Heart left ventricle (tissue), 16 donors: ENCODE data around the gene PCNA. TPM values are rescaled to one million over a fixed set of nuclear protein-coding genes. Genes with fewer than 3 reads are reported as not detected.
"Not testable (repeated sequence)": the region's sequence is repeated elsewhere in the genome, so short reads cannot be mapped to it uniquely, and the experiment has no call there.

Source experiments
- ATAC-seq, 4 donors: fragments of 200-7000 bp; cut with Tn5 transposase; one replicate each; pipeline ENCODE4 v1.9.1; 2020 to 2022; ENCODE audit warnings: moderate library complexity in 4 of 4, mild to moderate bottlenecking in 3 of 4, moderate number of reproducible peaks in 1 of 4
- DNase-seq, 5 donors: peaks; one replicate each; pipeline ENCODE4 v3.0.0-alpha.2; 2020
- H3K27ac ChIP-seq, 12 donors: fragments of 200-600 bp; sonication (generic) in 4 of 12; one replicate each; pipeline versions ENCODE4 v1.5.0 to v1.8.0; 2016 to 2022; ENCODE audit warnings: mild to moderate bottlenecking in 2 of 12
- H3K27me3 ChIP-seq, 9 donors: fragments of 200-600 bp; sonication (generic) in 2 of 9; one replicate each; pipeline versions ENCODE4 v1.5.1 to v1.8.0; 2016 to 2022; ENCODE audit warnings: mild to moderate bottlenecking in 3 of 9
- H3K36me3 ChIP-seq, 9 donors: fragments of 200-600 bp; sonication (generic) in 2 of 9; one replicate each; pipeline versions ENCODE4 v1.5.0 to v1.8.0; 2018 to 2022; ENCODE audit warnings: mild to moderate bottlenecking in 2 of 9
- H3K4me1 ChIP-seq, 12 donors: fragments of 200-600 bp; sonication (generic) in 4 of 12; one replicate each; pipeline versions ENCODE4 v1.5.0 to v1.8.0; 2016 to 2022; ENCODE audit warnings: mild to moderate bottlenecking in 3 of 12
- H3K4me3 ChIP-seq, 12 donors: fragments of 200-600 bp; sonication (generic) in 4 of 12; one replicate each; pipeline versions ENCODE4 v1.5.0 to v1.8.0; 2017 to 2022; ENCODE audit warnings: mild to moderate bottlenecking in 9 of 12, moderate library complexity in 4 of 12
- H3K9me3 ChIP-seq, 12 donors: fragments of 200-600 bp; sonication (generic) in 4 of 12; one replicate each; pipeline versions ENCODE4 v1.5.0 to v1.8.0; 2016 to 2022; ENCODE audit warnings: mild to moderate bottlenecking in 1 of 12
- CTCF ChIP-seq, 12 donors: fragments of 200-600 bp; sonication (generic) in 4 of 12; IDR thresholded peaks; one replicate each; pipeline versions ENCODE4 v1.5.0 to v1.8.0; 2018 to 2022; ENCODE audit warnings: antibody characterized with exemption in 12 of 12, mild to moderate bottlenecking in 5 of 12
- POLR2A ChIP-seq, 2 donors: fragments of 450-650 bp; IDR thresholded peaks; one replicate each; pipeline ENCODE4 v1.6.1; 2017; ENCODE audit warnings: antibody characterized with exemption in 2 of 2, mild to moderate bottlenecking in 2 of 2, moderate library complexity in 2 of 2
- WGBS, 4 donors: extraction: QIAGEN DNeasy Blood & Tissue Kit in 2 of 4; methylation state at CpG; one replicate each; pipeline versions ENCODE4 v1.1.5 to v1.1.7; 2013 to 2018; 5-methylcytosine and 5-hydroxymethylcytosine counted together
- intact Hi-C, 10 donors: fragments of 100-400 bp; cut with DNase I; formaldehyde crosslinking; loops; one replicate each; pipeline versions ENCODE4 v1.11.1 to v1.14.2; 2022
- polyA plus RNA-seq, 2 donors: library from polyadenylated mRNA; stranded (reverse); fragments of 200-250 nt; gene quantifications; one replicate each; pipeline ENCODE4 v1.2.3, GENCODE V29; 2013
- total RNA-seq, 9 donors: library from RNA; depleted of rRNA in 2 of 9; stranded (reverse); fragments of >200 nt in 2 of 9; fragmentation: NEBNext Ultra II Directional in 3 of 9; extraction: Animal tissue kit (Norgen Biotek cat#: 25700) in 3 of 9; gene quantifications; one replicate each; pipeline versions ENCODE4 v1.1.0 to v1.2.4, GENCODE V29; 2016 to 2023
- donor health status: ischemic (EF 13 %, LVEDD 7.1; RV severe dilation, severe dysfunction).
- donor health status: healthy with polysubstance abuse.
- donor health status: DM: no; HTN: yes; CAD: no.
- donor health status: DM: no; HTN: no; CAD: no.
- donor health status: ischemic (EF 25% LVEDD 6.9; RV normal size, moderate dysfunction).
- donor health status: ischemic (EF 25% LVEDD 5.7; RV mildly dilated, moderate dysfunction).
- donor health status: healthy.
- donor health status: DM: yes; HTN: yes; CAD: no.
- donor health status: ischemic (EF 35%, LVEDD 5.7; RV mildly dilated, moderate dysfunction).
- donor health status: nonischemic (EF 11% LVEDD 7.7; RV severe dilation, severe dysfunction).
- donor health status: DM: yes; HTN: yes; CAD: no.
- donor health status: PGD.
- donor health status: ischemic (EF 29% LVEDD 5.4; RV normal size, mild dysfunction).
- donor health status: nonischemic (EF 23%, LVEDD 6.1; RV moderate dilation, normal function).

The PCNA gene
- total and polyA plus RNA-seq, 11 donors, result 18.7 to 52.7 (median 22.9) TPM

GRCh38 chr20:5073660-5074231 lies 46.0 kb downstream of the PCNA start:
- Histone ChIP-seq H3K27ac (peak overlapping the region in 6 of 12 donors; percentile 10 to 72 (median 36)), H3K36me3 (no peaks in the 10 kb centered on the region), H3K4me1 (peaks cover 0 to 41% (median 11%) of the 10 kb centered on the region in 12 donors), H3K27me3 (no peaks in the 10 kb centered on the region), H3K9me3 (no peaks in the 10 kb centered on the region), H3K4me3 (no peak overlapping the region)
- TF ChIP-seq POLR2A (IDR thresholded peaks at IDR 0.05) (no peak), CTCF (IDR thresholded peaks at IDR 0.05) (no peak)
- intact Hi-C loops, result no loop called here
- WGBS, 4 donors, result 66 to 77% (median 74%) methylated on average over 4 of the region's 4 CpGs
- ATAC-seq (no peak), DNase-seq (no peak)

GRCh38 chr20:5072756-5073659 lies 46.8 kb downstream of the PCNA start:
- Histone ChIP-seq H3K4me1 (peaks cover 0 to 35% (median 11%) of the 10 kb centered on the region in 12 donors), H3K4me3 (no peak overlapping the region), H3K36me3 (no peaks in the 10 kb centered on the region), H3K27me3 (no peaks in the 10 kb centered on the region), H3K27ac (peak overlapping the region in 9 of 12 donors; percentile 4 to 72 (median 39)), H3K9me3 (no peaks in the 10 kb centered on the region)
- intact Hi-C loops, result no loop called here
- DNase-seq, result peak; percentile 89 to 96 (median 90)
- peak; percentile 99 to 100 (median 100) for ATAC-seq
- 64 to 68% (median 66%) methylated on average over 8 of the region's 8 CpGs for WGBS, 4 donors
- no peak for TF ChIP-seq CTCF (IDR thresholded peaks at IDR 0.05)
- no peak for TF ChIP-seq POLR2A (IDR thresholded peaks at IDR 0.05)

- DNase-seq, intact Hi-C loops, H3K9me3 ChIP-seq, H3K4me3 ChIP-seq, H3K36me3 ChIP-seq, H3K27me3 ChIP-seq, ATAC-seq, H3K27ac ChIP-seq: not testable (repeated sequence)
- H3K4me1 ChIP-seq, result peaks cover 0 to 26% (median 11%) of the 10 kb centered on the region in 12 donors
- 97 to 100% (median 99%) methylated on average over 4 of the region's 4 CpGs for whole genome bisulfite sequencing, 4 donors
Observed at GRCh38 chr20:5071942-5072341, 47.8 kb downstream of the PCNA start.

GRCh38 chr20:5070570-5070969 lies 49.2 kb downstream of the PCNA start:
- ATAC-seq (no peak), DNase-seq (no peak)
- Histone ChIP-seq H3K36me3 (no peaks in the 10 kb centered on the region), H3K27ac (no peak overlapping the region), H3K9me3 (no peaks in the 10 kb centered on the region), H3K4me3 (no peak overlapping the region), H3K27me3 (no peaks in the 10 kb centered on the region), H3K4me1 (peaks cover 0 to 34% (median 11%) of the 10 kb centered on the region in 12 donors)
- intact Hi-C loops, result no loop called here
- 97 to 100% (median 99%) methylated on average over 4 of the region's 4 CpGs for WGBS, 4 donors
- TF ChIP-seq CTCF (IDR thresholded peaks at IDR 0.05), result no peak
- TF ChIP-seq POLR2A (IDR thresholded peaks at IDR 0.05), result no peak
